ENCODE measurements around the gene UBE2G1.

The UBE2G1 gene

DNA sequence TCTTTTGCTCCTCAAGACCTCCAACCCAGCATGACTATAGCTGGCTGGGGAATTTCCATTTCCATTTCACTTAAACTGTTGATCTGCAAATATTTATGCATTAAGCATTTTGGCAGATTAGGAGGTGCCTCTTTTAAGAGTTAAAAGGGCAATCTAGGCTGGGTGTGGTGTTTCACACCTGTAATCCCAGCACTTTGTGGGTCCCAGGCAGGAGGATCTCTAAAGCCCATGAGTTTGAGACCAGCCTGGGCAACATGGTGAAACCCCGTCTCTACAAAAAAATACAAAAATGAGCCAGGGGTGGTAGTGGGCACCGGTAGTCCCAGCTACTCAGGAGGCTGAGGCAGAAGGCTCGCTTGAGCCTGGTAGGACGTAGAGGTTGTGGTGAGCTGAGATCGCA, 119.8 kb downstream of the UBE2G1 start:
- no peak for DNase-seq

DNA sequence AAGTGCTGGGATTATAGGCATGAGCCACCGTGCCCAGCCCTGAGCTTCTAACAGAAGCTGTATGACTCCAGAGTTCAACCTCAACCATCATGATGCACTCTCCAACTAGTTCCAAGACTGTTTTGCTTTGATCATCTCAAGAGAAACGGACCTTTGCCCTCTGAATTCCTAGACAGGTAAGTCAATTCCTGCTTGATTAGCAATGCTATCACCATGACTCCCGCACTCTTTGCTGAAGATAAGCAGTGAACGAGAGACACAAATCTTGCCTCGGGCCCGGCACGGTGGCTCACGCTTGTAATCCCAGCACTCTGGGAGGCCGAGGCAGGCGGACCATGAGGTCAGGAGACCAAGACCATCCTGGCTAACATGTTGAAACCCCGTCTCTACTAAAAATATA, 124.9 kb downstream of the UBE2G1 start:
- DNase-seq, result no peak

DNA sequence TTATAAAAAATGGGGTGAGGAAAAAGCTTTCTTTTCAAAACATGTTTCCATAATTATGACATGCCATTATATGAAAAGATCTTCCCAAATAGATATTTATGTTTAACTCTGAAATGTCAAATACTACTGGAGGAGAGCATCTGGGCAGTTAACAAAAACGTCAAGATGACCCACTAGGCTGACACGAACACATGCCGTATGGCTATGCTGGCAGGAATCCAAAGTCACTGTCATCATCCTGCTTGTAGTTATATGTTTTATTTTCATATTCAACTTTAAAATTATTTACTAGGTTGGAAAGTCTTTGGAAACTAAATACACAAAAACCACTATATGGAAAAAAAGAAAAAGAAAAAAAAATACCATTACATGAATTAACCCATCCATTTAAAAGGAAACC, 130.0 kb downstream of the UBE2G1 start:
- no peak for DNase-seq

DNA sequence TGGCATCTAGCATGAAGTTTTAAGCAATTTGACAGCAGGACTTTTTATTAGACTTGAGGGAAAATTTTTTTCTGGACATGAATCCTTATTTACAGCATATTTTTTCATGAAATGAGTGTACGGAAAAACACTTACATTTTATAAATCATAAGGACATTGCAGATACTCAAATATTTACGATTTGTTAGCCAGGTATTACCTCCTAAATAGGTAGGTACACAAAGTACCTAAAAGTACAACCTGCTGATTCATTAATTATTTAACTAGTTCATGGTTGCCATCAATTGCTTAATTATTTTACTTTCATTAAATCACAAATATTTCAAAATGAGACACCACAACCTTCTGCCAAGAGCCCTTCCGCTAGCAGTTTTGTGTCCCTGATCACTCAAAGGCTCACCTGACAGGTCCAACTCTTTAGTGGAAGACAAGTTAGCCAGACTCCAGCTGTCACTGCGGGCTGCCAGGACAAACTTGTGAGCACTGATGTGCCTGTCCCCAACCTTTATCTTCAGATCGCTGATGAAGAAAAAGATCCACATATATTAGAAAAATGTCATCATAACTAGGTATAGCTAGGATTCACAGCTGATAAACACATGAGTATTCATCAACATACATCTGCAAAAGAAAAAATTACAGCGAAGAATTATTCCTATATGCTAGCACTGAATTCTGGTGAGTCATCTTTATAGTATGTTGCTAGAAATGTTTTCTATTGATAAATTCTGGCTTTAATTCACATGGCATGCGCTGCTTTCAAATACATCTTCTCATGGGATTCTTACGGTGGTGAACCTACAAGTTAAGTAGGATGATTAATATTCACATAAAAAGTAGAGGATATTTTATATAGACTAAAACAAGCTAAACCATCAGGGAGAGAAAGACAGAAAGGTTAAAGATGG, 130.8 kb downstream of the UBE2G1 start:
- no peak for DNase-seq

DNA sequence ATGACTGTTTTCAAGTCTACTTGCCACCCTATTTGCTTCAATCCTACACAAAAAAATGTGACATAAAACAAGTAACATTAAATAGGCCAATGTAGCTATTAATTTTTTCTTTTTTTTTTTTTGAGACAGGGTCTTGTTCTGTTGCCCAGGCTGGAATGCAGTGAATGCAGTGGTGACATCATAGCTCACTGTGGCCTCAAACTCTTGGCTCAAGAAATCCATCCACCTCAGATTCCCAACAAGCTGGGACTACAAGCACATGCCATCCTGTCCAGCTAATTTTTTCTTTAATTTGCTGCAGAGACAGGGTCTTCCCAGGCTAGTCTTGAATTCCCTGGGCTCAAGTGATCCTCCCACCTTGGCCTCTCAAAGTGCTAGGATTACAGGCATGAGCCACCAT, 132.1 kb downstream of the UBE2G1 start:
- no peak for DNase-seq

DNA sequence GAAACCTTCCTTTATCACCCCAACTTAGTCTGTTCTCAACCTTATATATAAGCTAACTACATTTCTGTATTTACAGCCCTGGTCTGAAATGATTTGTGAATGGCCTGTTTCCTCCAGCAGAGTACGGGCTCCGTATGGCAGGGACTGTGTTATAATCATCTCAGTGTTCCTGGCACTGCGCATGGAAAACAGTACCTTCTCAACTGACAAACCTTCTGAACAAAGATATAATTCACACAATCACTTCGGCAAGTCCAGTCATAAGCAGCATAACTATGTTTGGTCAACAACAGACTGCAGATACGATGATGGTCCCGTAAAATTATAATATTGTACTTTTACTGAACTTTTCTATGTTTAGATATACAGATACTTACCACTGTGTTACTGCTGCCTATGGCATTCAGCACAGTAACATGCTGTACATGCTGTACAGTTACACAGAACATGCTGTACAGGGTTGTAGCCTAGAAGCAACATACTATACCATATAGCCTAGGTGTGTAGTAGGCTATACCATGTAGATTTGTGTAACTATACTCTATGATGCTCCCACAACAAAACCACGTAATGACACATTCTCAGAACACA, 132.7 kb downstream of the UBE2G1 start:
- DNase-seq, result no peak

DNA sequence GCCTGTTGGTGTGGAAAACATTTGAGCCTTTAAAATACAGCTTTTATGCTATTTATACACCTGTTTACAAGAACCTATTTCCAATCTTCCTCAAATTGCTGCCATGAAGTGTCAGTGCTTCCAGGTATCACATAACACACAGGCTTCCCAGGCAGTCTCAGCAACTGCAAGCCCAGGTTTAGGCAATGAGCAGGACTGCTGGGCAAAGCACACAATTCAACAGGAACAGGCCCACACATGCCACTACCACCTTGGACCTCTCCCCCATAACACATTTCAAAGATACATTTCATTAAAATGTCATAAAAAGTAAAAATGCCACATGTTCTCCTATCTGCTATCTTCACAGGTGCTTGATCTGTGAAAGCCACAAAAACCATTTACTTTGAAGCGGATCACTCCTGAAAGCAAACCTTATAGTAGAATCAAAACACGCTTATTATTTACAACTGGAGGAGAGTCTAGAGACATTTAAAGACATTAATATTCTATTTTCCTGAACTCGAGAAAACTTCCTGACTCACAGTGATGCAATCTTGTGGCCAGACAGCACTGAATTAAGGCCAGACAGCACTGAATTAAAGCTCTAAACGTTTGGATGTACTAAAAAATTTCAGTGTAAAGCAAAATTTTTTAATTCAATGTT, 134.2 kb downstream of the UBE2G1 start:
- DNase-seq, result no peak

DNA sequence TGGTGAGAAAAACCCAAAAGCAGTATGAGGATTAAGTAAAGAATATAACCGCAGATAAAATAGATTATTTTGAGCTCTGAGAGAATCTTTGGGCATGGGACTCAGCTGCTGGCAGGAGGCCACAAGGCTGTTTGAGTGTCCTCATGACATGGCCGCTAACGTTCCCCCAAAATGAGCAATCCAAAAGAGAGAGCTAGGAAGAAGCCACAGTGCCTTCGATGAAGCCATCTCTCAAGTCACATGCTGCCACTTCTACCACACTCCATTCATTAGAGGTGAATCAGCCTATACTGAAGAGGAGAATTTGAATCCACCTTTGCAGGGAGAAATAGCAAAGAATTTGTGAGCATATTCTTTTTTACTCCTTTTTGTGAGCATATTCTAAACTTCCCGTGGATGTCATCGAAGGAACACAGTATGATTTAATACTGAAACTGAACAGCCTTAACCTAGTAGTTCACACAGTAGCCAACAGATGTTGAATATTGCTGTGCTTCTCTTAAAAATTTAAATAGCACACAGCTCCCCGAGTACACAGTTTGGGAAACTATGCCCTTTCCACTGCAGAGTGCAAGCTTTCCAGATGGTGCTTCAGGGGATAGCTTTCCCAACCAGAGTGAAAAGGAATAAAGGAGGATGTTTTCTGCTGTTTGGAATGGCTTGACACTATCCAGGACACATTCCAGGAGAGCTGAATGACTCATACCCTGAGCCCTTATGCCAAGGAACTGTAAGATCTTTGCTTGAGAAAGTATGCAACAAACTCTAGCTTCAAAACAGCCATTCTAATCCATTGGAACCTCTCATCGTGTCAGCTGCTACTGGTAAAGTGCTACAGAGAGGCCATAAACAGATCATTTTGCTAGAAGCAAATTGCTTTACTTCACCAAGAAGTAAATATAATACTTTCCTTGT, 136.6 kb downstream of the UBE2G1 start:
- no peak for DNase-seq

DNA sequence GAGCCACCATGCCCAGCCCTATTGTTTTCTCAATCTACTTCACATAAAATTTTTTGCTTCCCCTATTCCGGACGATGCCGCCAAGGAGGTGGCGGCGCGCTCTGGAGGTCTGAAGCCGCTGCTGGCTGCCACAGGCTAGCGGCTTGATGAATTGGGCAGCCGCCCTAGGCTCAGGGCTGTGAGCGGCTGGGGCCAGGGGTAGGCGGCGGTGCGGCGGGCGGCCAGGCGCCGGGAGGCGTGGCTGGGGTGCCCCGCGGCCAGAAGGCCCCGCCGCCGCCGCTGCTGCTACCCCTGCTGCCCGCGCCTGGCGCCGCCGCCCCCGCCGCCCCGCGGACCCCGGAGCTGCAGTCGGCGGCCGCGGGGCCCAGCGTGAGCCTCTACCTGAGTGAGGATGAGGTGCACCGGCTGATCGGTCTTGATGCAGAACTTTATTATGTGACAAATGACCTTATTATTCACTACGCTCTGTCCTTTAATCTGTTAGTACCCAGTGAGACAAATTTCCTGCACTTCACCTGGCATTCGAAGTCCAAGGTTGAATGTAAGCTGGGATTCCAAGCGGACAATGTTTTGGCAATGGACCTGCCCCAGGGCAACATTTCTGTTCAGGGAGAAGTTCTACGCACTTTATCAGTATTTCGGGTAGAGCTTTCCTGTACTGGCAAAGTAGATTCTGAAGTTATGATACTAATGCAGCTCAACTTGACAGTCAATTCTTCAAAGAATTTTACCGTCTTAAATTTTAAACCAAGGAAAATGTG, 144.4 kb downstream of the UBE2G1 start:
- DNase-seq, result no peak

DNA sequence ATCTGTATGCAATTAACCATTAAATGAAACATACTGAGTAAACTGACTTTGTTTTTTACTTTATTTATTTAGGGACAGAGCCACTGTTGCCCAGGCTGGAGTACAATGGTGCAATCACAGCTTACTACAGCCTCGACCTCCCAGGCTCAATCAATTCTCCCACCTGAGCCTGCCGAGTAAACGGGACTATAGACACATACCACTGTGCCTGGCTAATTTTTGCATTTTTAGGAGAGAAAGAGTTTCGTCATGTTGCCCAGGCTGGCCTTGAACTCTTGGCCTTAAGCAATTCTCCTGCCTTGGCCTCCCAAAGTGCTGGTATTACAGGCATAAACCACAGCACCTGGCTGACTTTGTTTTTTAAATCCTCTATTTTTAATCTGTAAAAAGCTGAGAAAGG, 145.3 kb downstream of the UBE2G1 start:
- no peak for DNase-seq

DNA sequence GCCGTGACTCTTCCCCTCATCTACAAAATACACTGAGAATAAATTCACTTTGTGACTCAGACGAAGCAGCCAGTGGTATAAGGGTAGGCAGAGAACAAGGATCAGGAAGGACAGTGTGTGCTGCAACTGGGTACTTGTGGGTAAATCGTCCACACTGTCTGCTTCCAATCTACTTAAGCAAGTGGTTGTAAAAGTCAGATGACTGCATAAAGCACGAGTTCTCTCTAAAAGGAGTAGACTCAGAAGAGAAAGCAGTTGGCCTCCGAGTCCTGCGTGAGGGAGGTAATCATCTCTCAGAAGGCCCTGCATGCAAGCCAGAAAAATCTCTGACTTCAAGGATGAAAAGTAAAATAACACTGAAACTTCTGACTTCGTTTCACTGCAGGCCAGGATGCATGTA, 145.8 kb downstream of the UBE2G1 start:
- DNase-seq, result no peak

All from activated T-cell treated with anti-CD3 and anti-CD28 coated beads, Interleukin-2, amount 50 U/mL, for 48 hours (primary cell).